Central memory CD8-positive, alpha-beta T cell (primary cell): ENCODE data around the gene CROT.

ENCODE experiments used
- ATAC-seq: fragments of 150-1000 bp; cut with Tn5 transposase; replicated peaks from 2 replicates; pipeline ENCODE4 v1.10.0; 2022; ENCODE audit warnings: mild to moderate bottlenecking, moderate FRiP score, moderate number of reproducible peaks; ENCODE audit not compliant: poor library complexity, severe bottlenecking; ENCODE audit errors: extremely low read depth
- DNase-seq, 2 donors: peaks; one replicate each; pipeline ENCODE4 v3.0.0; 2021; ENCODE audit warnings: low spot score in 2 of 2
- H3K27ac Mint-ChIP-seq: one replicate; pipeline ENCODE4 v1.8.0; 2022; ENCODE audit warnings: low read depth, mild to moderate bottlenecking, moderate library complexity, mixed read lengths
- H3K27me3 Mint-ChIP-seq: one replicate; pipeline ENCODE4 v1.8.0; 2022; ENCODE audit warnings: mixed read lengths
- H3K36me3 Mint-ChIP-seq: one replicate; pipeline ENCODE4 v1.8.0; 2022; ENCODE audit warnings: mild to moderate bottlenecking, moderate library complexity, mixed read lengths; ENCODE audit not compliant: insufficient read depth
- H3K4me1 Mint-ChIP-seq: one replicate; pipeline ENCODE4 v1.8.0; 2022; ENCODE audit warnings: mixed read lengths
- H3K4me3 Mint-ChIP-seq: one replicate; pipeline ENCODE4 v1.8.0; 2022; ENCODE audit warnings: mild to moderate bottlenecking, moderate library complexity, mixed read lengths
- H3K9me3 Mint-ChIP-seq: one replicate; pipeline ENCODE4 v1.8.0; 2022; ENCODE audit warnings: mixed read lengths

Gene CROT

GRCh38 chr7:87398446-87398845, 53.0 kb downstream of the CROT start:
- H3K27ac Mint-ChIP-seq = no peak overlapping the region
- DNase-seq (no peak), ATAC-seq (no peak)
- H3K36me3 Mint-ChIP-seq = peaks cover 4% of the 10 kb centered on the region
- H3K27me3 Mint-ChIP-seq = no peaks in the 10 kb centered on the region
- no peaks in the 10 kb centered on the region for H3K9me3 Mint-ChIP-seq
- H3K4me3 Mint-ChIP-seq = no peak overlapping the region
- no peaks in the 10 kb centered on the region for H3K4me1 Mint-ChIP-seq

- Mint-ChIP-seq H3K4me1 (no peaks in the 10 kb centered on the region), H3K4me3 (no peak overlapping the region), H3K27me3 (peaks cover 11% of the 10 kb centered on the region), H3K9me3 (no peaks in the 10 kb centered on the region), H3K36me3 (no peaks in the 10 kb centered on the region), H3K27ac (no peak overlapping the region)
- ATAC-seq (no peak), DNase-seq (no peak)
These were observed 59.2 kb downstream of the CROT start for GRCh38 chr7:87404674-87405073.

- H3K27me3 Mint-ChIP-seq = peaks cover 11% of the 10 kb centered on the region
- ATAC-seq = no peak
- H3K4me1 Mint-ChIP-seq = no peaks in the 10 kb centered on the region
- H3K4me3 Mint-ChIP-seq = no peak overlapping the region
- H3K9me3 Mint-ChIP-seq = no peaks in the 10 kb centered on the region
- H3K36me3 Mint-ChIP-seq = no peaks in the 10 kb centered on the region
- DNase-seq = no peak
- H3K27ac Mint-ChIP-seq = no peak overlapping the region
These were observed 65.7 kb downstream of the CROT start for GRCh38 chr7:87411186-87411585.

GRCh38 chr7:87413029-87413428, 67.6 kb downstream of the CROT start:
- Mint-ChIP-seq H3K4me3 (no peak overlapping the region), H3K4me1 (no peaks in the 10 kb centered on the region)
- no peak for DNase-seq

GRCh38 chr7:87413951-87414793, 68.7 kb downstream of the CROT start:
- Mint-ChIP-seq H3K27ac (no peak overlapping the region), H3K4me1 (no peaks in the 10 kb centered on the region), H3K9me3 (no peaks in the 10 kb centered on the region), H3K4me3 (no peak overlapping the region), H3K27me3 (peaks cover 2% of the 10 kb centered on the region), H3K36me3 (no peaks in the 10 kb centered on the region)
- no peak for ATAC-seq
- no peak for DNase-seq

More at GRCh38 chr7:87413029-87413428, 67.6 kb downstream of the CROT start:
- H3K27me3 Mint-ChIP-seq = no peaks in the 10 kb centered on the region
- no peak overlapping the region for H3K27ac Mint-ChIP-seq
- no peak for ATAC-seq
- H3K9me3 Mint-ChIP-seq = no peaks in the 10 kb centered on the region
- no peaks in the 10 kb centered on the region for H3K36me3 Mint-ChIP-seq

GRCh38 chr7:87414794-87415188, 69.3 kb downstream of the CROT start:
- H3K9me3 Mint-ChIP-seq = no peaks in the 10 kb centered on the region
- DNase-seq (no peak), ATAC-seq (no peak)
- no peak overlapping the region for H3K27ac Mint-ChIP-seq
- H3K4me3 Mint-ChIP-seq = no peak overlapping the region
- H3K27me3 Mint-ChIP-seq = peaks cover 8% of the 10 kb centered on the region
- H3K4me1 Mint-ChIP-seq = no peaks in the 10 kb centered on the region
- no peaks in the 10 kb centered on the region for H3K36me3 Mint-ChIP-seq

- ATAC-seq (peak; percentile 40), DNase-seq (peak; percentile 52 to 58)
- H3K36me3 Mint-ChIP-seq = no peaks in the 10 kb centered on the region
- H3K27me3 Mint-ChIP-seq = peaks cover 17% of the 10 kb centered on the region
- no peaks in the 10 kb centered on the region for H3K4me1 Mint-ChIP-seq
- no peak overlapping the region for H3K27ac Mint-ChIP-seq
- no peaks in the 10 kb centered on the region for H3K9me3 Mint-ChIP-seq
- H3K4me3 Mint-ChIP-seq = no peak overlapping the region
These were observed 71.5 kb downstream of the CROT start for GRCh38 chr7:87416682-87417587.

GRCh38 chr7:87420173-87420572, 74.7 kb downstream of the CROT start:
- no peaks in the 10 kb centered on the region for H3K4me1 Mint-ChIP-seq
- no peaks in the 10 kb centered on the region for H3K36me3 Mint-ChIP-seq
- ATAC-seq = no peak
- H3K27me3 Mint-ChIP-seq = peaks cover 17% of the 10 kb centered on the region
- no peak overlapping the region for H3K27ac Mint-ChIP-seq
- H3K4me3 Mint-ChIP-seq = no peak overlapping the region
- DNase-seq = no peak
- H3K9me3 Mint-ChIP-seq = no peaks in the 10 kb centered on the region

GRCh38 chr7:87424075-87424474, 78.6 kb downstream of the CROT start:
- ATAC-seq (no peak), DNase-seq (no peak)
- no peaks in the 10 kb centered on the region for H3K36me3 Mint-ChIP-seq
- H3K4me3 Mint-ChIP-seq = no peak overlapping the region
- no peaks in the 10 kb centered on the region for H3K9me3 Mint-ChIP-seq
- peaks cover 32% of the 10 kb centered on the region for H3K27me3 Mint-ChIP-seq
- no peaks in the 10 kb centered on the region for H3K4me1 Mint-ChIP-seq
- H3K27ac Mint-ChIP-seq = no peak overlapping the region

- H3K27ac Mint-ChIP-seq = no peak overlapping the region
- no peaks in the 10 kb centered on the region for H3K4me1 Mint-ChIP-seq
- DNase-seq (no peak), ATAC-seq (no peak)
- H3K27me3 Mint-ChIP-seq = peaks cover 20% of the 10 kb centered on the region
- no peaks in the 10 kb centered on the region for H3K36me3 Mint-ChIP-seq
- no peak overlapping the region for H3K4me3 Mint-ChIP-seq
- no peaks in the 10 kb centered on the region for H3K9me3 Mint-ChIP-seq
These were observed 80.7 kb downstream of the CROT start for GRCh38 chr7:87426160-87426559.

GRCh38 chr7:87427288-87427687, 81.8 kb downstream of the CROT start:
- H3K27ac Mint-ChIP-seq = no peak overlapping the region
- H3K9me3 Mint-ChIP-seq = no peaks in the 10 kb centered on the region
- no peak overlapping the region for H3K4me3 Mint-ChIP-seq

GRCh38 chr7:87432536-87432935, 87.1 kb downstream of the CROT start:
- Mint-ChIP-seq H3K27me3 (peaks cover 11% of the 10 kb centered on the region), H3K4me3 (no peak overlapping the region), H3K9me3 (no peaks in the 10 kb centered on the region), H3K27ac (no peak overlapping the region), H3K4me1 (no peaks in the 10 kb centered on the region), H3K36me3 (no peaks in the 10 kb centered on the region)
- no peak for ATAC-seq
- DNase-seq = no peak

More at GRCh38 chr7:87427288-87427687, 81.8 kb downstream of the CROT start:
- DNase-seq (no peak), ATAC-seq (no peak)
- no peaks in the 10 kb centered on the region for H3K36me3 Mint-ChIP-seq
- no peaks in the 10 kb centered on the region for H3K4me1 Mint-ChIP-seq
- peaks cover 16% of the 10 kb centered on the region for H3K27me3 Mint-ChIP-seq

- no peaks in the 10 kb centered on the region for H3K4me1 Mint-ChIP-seq
- ATAC-seq = no peak
- H3K36me3 Mint-ChIP-seq = no peaks in the 10 kb centered on the region
- H3K9me3 Mint-ChIP-seq = no peaks in the 10 kb centered on the region
- no peaks in the 10 kb centered on the region for H3K27me3 Mint-ChIP-seq
- no peak overlapping the region for H3K4me3 Mint-ChIP-seq
- no peak for DNase-seq
- H3K27ac Mint-ChIP-seq = no peak overlapping the region
These were observed 90.1 kb downstream of the CROT start for GRCh38 chr7:87435546-87435945.
